Neutrophil (primary cell): ENCODE data around the gene XXYLT1.

Experiments
- H3K27ac ChIP-seq: fragments of 200-600 bp; sonication (generic); 2 replicates; pipeline ENCODE4 v1.5.1; 2016; ENCODE audit warnings: mild to moderate bottlenecking, moderate library complexity
- H3K27me3 ChIP-seq: fragments of 200-600 bp; sonication (generic); 2 replicates; pipeline ENCODE4 v1.6.0; 2016; ENCODE audit warnings: mild to moderate bottlenecking
- H3K36me3 ChIP-seq: fragments of 200-600 bp; sonication (generic); 2 replicates; pipeline ENCODE4 v1.5.1; 2017
- H3K4me1 ChIP-seq, 2 experiments: fragments of 200-600 bp in 1 of 2; sonication (generic) in 1 of 2; 1 replicate in 1 of 2; 2 replicates in 1 of 2; pipeline versions ENCODE4 v1.5.1 to v1.6.1; 2013 to 2016; ENCODE audit warnings: low read depth in 1 of 2, low read length in 1 of 2, mild to moderate bottlenecking in 1 of 2, moderate library complexity in 1 of 2; ENCODE audit not compliant: control insufficient read depth in 1 of 2, insufficient read depth in 1 of 2
- H3K4me3 ChIP-seq, 2 experiments: fragments of 200-600 bp in 1 of 2; sonication (generic) in 1 of 2; 1 replicate in 1 of 2; 2 replicates in 1 of 2; pipeline ENCODE4 v1.5.1; 2013 to 2016; ENCODE audit warnings: low read depth in 1 of 2, low read length in 1 of 2, mild to moderate bottlenecking in 1 of 2, moderate library complexity in 1 of 2
- H3K9me3 ChIP-seq: fragments of 200-600 bp; sonication (generic); 2 replicates; pipeline ENCODE4 v1.5.1; 2016
- TF ChIP-seq, protein P1 (sequence below): fragments of 200-600 bp; sonication (generic); IDR thresholded peaks from 2 replicates; pipeline ENCODE4 v1.5.1; 2016; ENCODE audit warnings: antibody characterized with exemption

The XXYLT1 gene

DNA sequence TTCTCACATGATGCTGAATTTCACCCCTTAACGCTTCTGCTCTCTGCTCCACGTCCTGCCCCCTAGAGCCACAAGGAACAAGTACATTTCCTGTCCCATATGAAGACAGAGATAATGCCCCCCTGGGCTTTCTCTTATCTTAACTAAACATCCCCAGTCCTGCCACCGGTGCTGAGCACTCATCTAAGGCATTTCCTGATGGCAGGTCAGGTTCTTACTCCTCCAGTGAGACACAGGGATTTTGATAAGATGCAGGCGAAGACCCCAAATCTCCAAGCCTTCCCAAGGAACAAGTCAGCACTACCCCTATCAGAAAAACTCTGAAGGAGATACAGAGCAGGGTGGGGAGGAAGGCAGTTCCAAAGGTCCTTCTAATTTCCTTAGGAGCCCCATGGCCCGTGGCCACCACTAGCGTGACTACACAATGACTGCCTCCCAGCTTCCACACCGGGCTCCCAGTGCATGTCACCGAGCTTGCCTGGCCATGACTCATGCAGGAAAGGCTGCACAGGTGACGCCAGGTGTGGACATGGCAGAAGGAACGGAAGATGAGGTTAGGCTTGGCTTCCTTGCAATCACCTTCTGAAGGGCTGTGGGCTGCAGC, 152.9 kb downstream of the XXYLT1 start:
- H3K4me1 ChIP-seq, result peaks cover 4 to 5% of the 10 kb centered on the region in 2 experiments
- H3K4me3 ChIP-seq, result no peak overlapping the region
- no peaks in the 10 kb centered on the region for H3K27me3 ChIP-seq
- TF ChIP-seq, protein P1, sequence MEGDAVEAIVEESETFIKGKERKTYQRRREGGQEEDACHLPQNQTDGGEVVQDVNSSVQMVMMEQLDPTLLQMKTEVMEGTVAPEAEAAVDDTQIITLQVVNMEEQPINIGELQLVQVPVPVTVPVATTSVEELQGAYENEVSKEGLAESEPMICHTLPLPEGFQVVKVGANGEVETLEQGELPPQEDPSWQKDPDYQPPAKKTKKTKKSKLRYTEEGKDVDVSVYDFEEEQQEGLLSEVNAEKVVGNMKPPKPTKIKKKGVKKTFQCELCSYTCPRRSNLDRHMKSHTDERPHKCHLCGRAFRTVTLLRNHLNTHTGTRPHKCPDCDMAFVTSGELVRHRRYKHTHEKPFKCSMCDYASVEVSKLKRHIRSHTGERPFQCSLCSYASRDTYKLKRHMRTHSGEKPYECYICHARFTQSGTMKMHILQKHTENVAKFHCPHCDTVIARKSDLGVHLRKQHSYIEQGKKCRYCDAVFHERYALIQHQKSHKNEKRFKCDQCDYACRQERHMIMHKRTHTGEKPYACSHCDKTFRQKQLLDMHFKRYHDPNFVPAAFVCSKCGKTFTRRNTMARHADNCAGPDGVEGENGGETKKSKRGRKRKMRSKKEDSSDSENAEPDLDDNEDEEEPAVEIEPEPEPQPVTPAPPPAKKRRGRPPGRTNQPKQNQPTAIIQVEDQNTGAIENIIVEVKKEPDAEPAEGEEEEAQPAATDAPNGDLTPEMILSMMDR, result no peak
- no peaks in the 10 kb centered on the region for H3K9me3 ChIP-seq
- no peak overlapping the region for H3K27ac ChIP-seq
- no peaks in the 10 kb centered on the region for H3K36me3 ChIP-seq

DNA sequence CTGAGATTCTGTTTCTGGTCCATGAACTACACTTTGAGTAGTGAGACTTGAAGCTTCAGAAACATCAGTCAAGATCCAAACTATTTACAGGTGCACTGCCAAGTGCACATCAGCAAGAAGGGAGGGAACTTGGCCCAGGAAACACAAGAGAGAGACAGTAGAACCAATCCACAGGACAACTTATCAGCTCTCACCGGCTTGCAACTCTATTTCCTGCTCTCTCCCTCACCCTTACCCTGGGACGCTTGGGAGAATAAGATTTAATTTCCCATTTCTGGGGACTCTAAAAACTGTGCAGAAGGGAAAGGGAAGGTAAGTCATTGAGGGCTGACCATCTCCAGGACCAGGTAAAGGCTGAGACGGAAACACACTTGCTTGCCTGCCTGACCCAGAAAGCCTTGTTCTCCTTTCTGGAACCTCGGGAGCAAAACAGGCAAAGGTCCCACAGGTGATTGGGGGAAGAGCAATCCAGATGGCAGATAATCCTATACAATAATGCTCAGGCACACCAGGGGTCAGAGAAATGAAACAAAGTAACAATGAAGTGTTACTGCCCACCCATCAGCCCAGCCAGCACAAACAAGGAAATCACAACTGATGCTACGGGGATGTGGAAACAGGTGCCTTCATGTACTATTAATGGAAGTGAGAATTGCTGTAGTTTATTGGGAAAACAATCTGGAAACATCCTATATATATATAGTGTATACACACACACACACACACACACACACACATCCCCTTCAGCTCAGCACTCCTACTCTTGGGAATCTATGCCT, 154.4 kb downstream of the XXYLT1 start:
- H3K4me3 ChIP-seq, result no peak overlapping the region
- H3K27ac ChIP-seq, result no peak overlapping the region
- TF ChIP-seq, protein P1, result no peak
- H3K27me3 ChIP-seq, result no peaks in the 10 kb centered on the region
- peaks cover 0 to 4% of the 10 kb centered on the region in 2 experiments for H3K4me1 ChIP-seq
- H3K9me3 ChIP-seq, result no peaks in the 10 kb centered on the region
- no peaks in the 10 kb centered on the region for H3K36me3 ChIP-seq

DNA sequence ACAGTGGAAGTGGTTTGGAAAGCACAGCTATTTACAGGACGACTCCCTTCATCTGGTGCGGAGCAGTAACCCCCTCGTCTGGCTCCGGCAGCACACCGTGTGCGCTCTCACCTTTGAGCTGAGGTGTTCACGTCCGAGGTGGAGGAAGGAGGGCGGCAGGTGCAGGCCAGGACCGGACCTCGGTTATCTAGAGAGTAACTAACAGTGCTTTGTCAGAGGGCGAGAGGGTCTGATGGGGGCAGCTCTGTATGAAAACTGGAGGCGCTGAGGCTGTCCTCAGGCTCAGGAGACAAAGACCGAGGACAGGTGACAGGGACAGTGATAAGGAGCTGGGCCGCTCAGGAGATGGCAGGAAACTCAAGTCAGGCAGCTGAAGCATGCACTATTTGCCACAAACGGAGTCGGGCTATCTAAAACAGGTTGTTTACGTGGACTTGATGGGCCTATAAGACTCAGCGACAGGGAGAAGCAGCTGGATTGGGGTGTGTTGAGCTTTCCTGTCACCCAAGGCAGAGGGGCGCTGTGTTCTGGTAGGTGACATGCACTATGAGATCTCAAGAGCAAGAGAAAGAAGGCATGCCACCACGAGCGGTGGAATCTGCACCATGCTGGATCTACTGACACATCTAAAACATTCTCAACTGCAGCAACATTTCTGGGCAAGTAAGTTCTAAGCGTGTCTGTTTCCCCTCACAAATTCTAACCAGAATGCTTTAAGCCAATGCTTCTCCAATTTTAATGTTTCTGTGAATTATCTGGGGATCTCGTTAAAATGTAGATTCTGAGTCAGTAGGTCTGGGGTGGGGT, 155.2 kb downstream of the XXYLT1 start:
- Histone ChIP-seq H3K36me3 (no peaks in the 10 kb centered on the region), H3K27me3 (no peaks in the 10 kb centered on the region), H3K4me1 (peaks cover 6 to 9% of the 10 kb centered on the region in 2 experiments), H3K9me3 (no peaks in the 10 kb centered on the region), H3K4me3 (no peak overlapping the region), H3K27ac (no peak overlapping the region)
- TF ChIP-seq, protein P1, result no peak

DNA sequence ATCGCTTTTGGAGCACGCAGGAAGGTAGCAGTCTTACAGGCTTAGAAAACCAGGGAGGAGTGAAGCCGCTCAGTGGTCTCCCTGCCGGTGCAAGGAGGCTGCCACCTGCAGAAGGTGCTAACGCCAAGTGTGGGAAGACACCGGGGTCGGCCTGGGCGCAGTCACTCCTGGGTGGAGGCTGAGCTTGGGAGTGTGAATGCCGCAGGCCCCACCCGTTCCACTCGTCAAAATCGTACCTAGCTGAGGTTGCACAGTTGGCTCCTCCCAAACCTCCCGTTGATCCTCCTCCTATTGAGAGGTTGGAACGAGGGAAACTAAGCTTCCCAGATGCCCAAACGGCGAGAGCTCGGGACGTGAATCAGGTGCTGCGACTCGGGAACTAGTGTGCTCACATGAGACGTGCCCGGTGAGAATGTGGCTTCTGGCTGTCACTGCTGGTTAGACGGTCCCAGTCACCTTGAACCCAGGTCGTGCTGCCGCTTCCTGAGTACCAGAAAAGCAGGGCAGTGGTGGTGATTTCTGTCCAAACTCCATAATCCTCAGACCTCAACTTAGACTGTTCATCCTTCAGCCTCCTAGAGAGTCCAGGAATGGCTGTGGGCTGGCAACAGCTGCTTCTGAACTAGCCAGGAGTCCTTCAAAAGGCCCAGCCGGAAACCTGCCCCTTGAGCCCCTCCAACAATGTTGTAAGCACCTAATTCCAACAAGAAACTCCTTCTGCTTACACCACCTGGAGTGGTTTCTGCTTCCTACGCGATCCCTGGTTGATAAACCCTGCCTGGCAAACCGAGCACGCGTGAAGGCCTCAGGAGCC, 156.0 kb downstream of the XXYLT1 start:
- no peaks in the 10 kb centered on the region for H3K27me3 ChIP-seq
- H3K36me3 ChIP-seq, result no peaks in the 10 kb centered on the region
- TF ChIP-seq, protein P1, result no peak
- no peak overlapping the region for H3K27ac ChIP-seq
- H3K4me1 ChIP-seq, result peaks cover 7 to 15% of the 10 kb centered on the region in 2 experiments
- no peak overlapping the region for H3K4me3 ChIP-seq
- H3K9me3 ChIP-seq, result no peaks in the 10 kb centered on the region
